H9 (cell line): ENCODE measurements around the gene FARP2. TPM values are rescaled to one million over a fixed set of nuclear protein-coding genes. Genes with fewer than 3 reads are reported as not detected.

ENCODE experiments used
- DNase-seq: peaks from one replicate; pipeline ENCODE4 v3.0.0-alpha.2; 2017
- H2AFZ ChIP-seq: one replicate; pipeline ENCODE4 v1.6.1; 2013; ENCODE audit warnings: mild to moderate bottlenecking, low read length, control low read depth, moderate library complexity
- H2AK5ac ChIP-seq: 2 replicates; pipeline ENCODE4 v1.6.1; 2013; ENCODE audit warnings: low read length, control low read depth, mixed read lengths; ENCODE audit not compliant: insufficient read length
- H2BK120ac ChIP-seq: one replicate; pipeline ENCODE4 v1.6.1; 2013; ENCODE audit warnings: low read depth, mild to moderate bottlenecking, low read length, control low read depth, inconsistent platforms; ENCODE audit not compliant: poor library complexity, severe bottlenecking
- H2BK12ac ChIP-seq: 2 replicates; pipeline ENCODE4 v1.6.1; 2013; ENCODE audit warnings: low read length, control low read depth, mixed read lengths, low read depth; ENCODE audit not compliant: insufficient read length
- H2BK15ac ChIP-seq: 2 replicates; pipeline ENCODE4 v1.6.1; 2013; ENCODE audit warnings: low read depth, low read length, control low read depth
- H2BK20ac ChIP-seq: one replicate; pipeline ENCODE4 v1.6.1; 2013; ENCODE audit warnings: low read depth, mild to moderate bottlenecking, low read length, control low read depth, inconsistent platforms; ENCODE audit not compliant: poor library complexity, severe bottlenecking
- H2BK5ac ChIP-seq: 2 replicates; pipeline ENCODE4 v1.6.1; 2013; ENCODE audit warnings: low read length, control low read depth, mixed read lengths; ENCODE audit not compliant: insufficient read length
- H3K14ac ChIP-seq: 2 replicates; pipeline ENCODE4 v1.6.1; 2013; ENCODE audit warnings: low read length, control low read depth; ENCODE audit not compliant: insufficient read depth
- H3K18ac ChIP-seq: 2 replicates; pipeline ENCODE4 v1.6.1; 2013; ENCODE audit warnings: low read depth, mild to moderate bottlenecking, mixed read lengths, low read length, control low read depth; ENCODE audit not compliant: insufficient read length
- H3K23ac ChIP-seq: 2 replicates; pipeline ENCODE4 v1.6.1; 2013; ENCODE audit warnings: low read length, control low read depth, mixed read lengths, low read depth; ENCODE audit not compliant: insufficient read length
- H3K23me2 ChIP-seq: 2 replicates; pipeline ENCODE4 v1.6.1; 2013; ENCODE audit warnings: low read depth, mild to moderate bottlenecking, mixed read lengths, low read length, control low read depth; ENCODE audit not compliant: insufficient read length, poor library complexity, severe bottlenecking
- H3K27ac ChIP-seq: 2 replicates; pipeline ENCODE4 v1.5.1; 2013; ENCODE audit warnings: low read length, control low read depth, mixed read lengths, low read depth; ENCODE audit not compliant: insufficient read length
- H3K27me3 ChIP-seq: 2 replicates; pipeline ENCODE4 v1.6.1; 2013; ENCODE audit warnings: low read length, control low read depth, inconsistent platforms; ENCODE audit not compliant: insufficient read depth
- H3K4ac ChIP-seq: 2 replicates; pipeline ENCODE4 v1.6.1; 2013; ENCODE audit warnings: low read depth, mild to moderate bottlenecking, control low read depth, inconsistent platforms, low read length, moderate library complexity
- H3K4me1 ChIP-seq: 2 replicates; pipeline ENCODE4 v1.6.1; 2013; ENCODE audit warnings: low read length, control low read depth, inconsistent platforms; ENCODE audit not compliant: insufficient read depth
- H3K4me2 ChIP-seq: 2 replicates; pipeline ENCODE4 v1.6.1; 2013; ENCODE audit warnings: low read length, control low read depth, mixed read lengths; ENCODE audit not compliant: insufficient read length, insufficient read depth
- H3K56ac ChIP-seq: 2 replicates; pipeline ENCODE4 v1.6.1; 2013; ENCODE audit warnings: low read depth, mild to moderate bottlenecking, mixed read lengths, low read length, control low read depth; ENCODE audit not compliant: insufficient read length
- H3K79me1 ChIP-seq: 2 replicates; pipeline ENCODE4 v1.6.1; 2013; ENCODE audit warnings: low read depth, mild to moderate bottlenecking, moderate library complexity, low read length, control low read depth, inconsistent platforms; ENCODE audit not compliant: insufficient read depth, poor library complexity, severe bottlenecking
- H3K79me2 ChIP-seq: 2 replicates; pipeline ENCODE4 v1.6.1; 2013; ENCODE audit warnings: low read length, control low read depth, inconsistent platforms; ENCODE audit not compliant: insufficient read depth
- H3K9ac ChIP-seq: 2 replicates; pipeline ENCODE4 v1.6.1; 2013; ENCODE audit warnings: low read length, control low read depth, mixed read lengths; ENCODE audit not compliant: insufficient read length; ENCODE audit errors: extremely low read depth
- H3K9me3 ChIP-seq: one replicate; pipeline ENCODE4 v1.6.1; 2013; ENCODE audit warnings: low read depth, low read length, inconsistent platforms; ENCODE audit not compliant: control insufficient read depth
- H3T11ph ChIP-seq: one replicate; pipeline ENCODE4 v1.6.1; 2013; ENCODE audit warnings: mild to moderate bottlenecking, low read length, control low read depth, inconsistent platforms
- H4K20me1 ChIP-seq: one replicate; pipeline ENCODE4 v1.6.1; 2013; ENCODE audit not compliant: control insufficient read depth, insufficient read length, insufficient read depth
- H4K5ac ChIP-seq: 2 replicates; pipeline ENCODE4 v1.6.1; 2013; ENCODE audit warnings: low read depth, mild to moderate bottlenecking, mixed read lengths, low read length, control low read depth; ENCODE audit not compliant: insufficient read length
- H4K8ac ChIP-seq: replicated peaks from 2 replicates; pipeline ENCODE4 v1.6.1; 2013; ENCODE audit warnings: low read length, control low read depth, mixed read lengths, low read depth; ENCODE audit not compliant: insufficient read length
- H4K91ac ChIP-seq: 2 replicates; pipeline ENCODE4 v1.6.1; 2013; ENCODE audit warnings: low read depth, mild to moderate bottlenecking, moderate library complexity, mixed read lengths, low read length, control low read depth; ENCODE audit not compliant: insufficient read length
- H3K27ac Mint-ChIP-seq, 3 experiments: 2 replicates in 2 of 3; 3 replicates in 1 of 3; pipeline ENCODE4 v1.8.0; 2020 to 2021; ENCODE audit warnings: mixed read lengths in 3 of 3, mild to moderate bottlenecking in 1 of 3, moderate library complexity in 1 of 3
- H3K27me3 Mint-ChIP-seq: 2 replicates; pipeline ENCODE4 v1.8.0; 2021; ENCODE audit warnings: low read depth, mild to moderate bottlenecking, moderate library complexity, mixed read lengths
- H3K36me3 Mint-ChIP-seq, 3 experiments: 2 replicates in 2 of 3; 3 replicates in 1 of 3; pipeline ENCODE4 v1.8.0; 2020 to 2021; ENCODE audit warnings: low read depth in 3 of 3, mixed read lengths in 3 of 3; ENCODE audit not compliant: insufficient read depth in 1 of 3
- H3K4me1 Mint-ChIP-seq, 2 experiments: 2 replicates each; pipeline ENCODE4 v1.8.0; 2020; ENCODE audit warnings: mixed read lengths in 2 of 2
- H3K4me3 Mint-ChIP-seq, 2 experiments: 2 replicates in 1 of 2; 3 replicates in 1 of 2; pipeline ENCODE4 v1.8.0; 2020 to 2021; ENCODE audit warnings: mild to moderate bottlenecking in 2 of 2, mixed read lengths in 2 of 2, moderate library complexity in 1 of 2
- H3K9me3 Mint-ChIP-seq, 2 experiments: 2 replicates in 1 of 2; 3 replicates in 1 of 2; pipeline ENCODE4 v1.8.0; 2020; ENCODE audit warnings: mild to moderate bottlenecking in 2 of 2, mixed read lengths in 2 of 2, moderate library complexity in 1 of 2
- WGBS: extraction: QIAGEN DNeasy Blood & Tissue Kit; methylation state at CpG from one replicate; pipeline ENCODE4 v1.1.7; 2013; ENCODE audit warnings: missing lambda C conversion rate, low lambda C conversion rate, mixed read lengths; ENCODE audit not compliant: insufficient read length; ENCODE audit errors: extremely low coverage; 5-methylcytosine and 5-hydroxymethylcytosine counted together
- total RNA-seq: library from RNA; stranded (reverse); gene quantifications from 2 replicates; pipeline ENCODE4 v1.2.1, GENCODE V29; 2021
- TF ChIP-seq, protein P1 (sequence below): fragments of 200-600 bp; sonication (generic); conservative IDR thresholded peaks from 3 replicates; pipeline ENCODE4 v1.8.0; 2021; ENCODE audit warnings: antibody characterized with exemption, mild to moderate bottlenecking

The FARP2 gene
- total RNA-seq, 1 experiment from 2014 or later: 33.9 TPM

GRCh38 chr2:241495172-241496002, 139.3 kb downstream of the FARP2 start:
- H2BK20ac ChIP-seq: no peak overlapping the region
- no peak overlapping the region for H3T11ph ChIP-seq
- H3K23me2 ChIP-seq: no peaks in the 10 kb centered on the region
- H3K27ac ChIP-seq: no peak overlapping the region
- H3K56ac ChIP-seq: no peak overlapping the region
- H3K27ac Mint-ChIP-seq: no peak overlapping the region; a peak in 1 of 7 replicates
- H3K9me3 ChIP-seq: no peaks in the 10 kb centered on the region
- no peaks in the 10 kb centered on the region for H3K4me1 ChIP-seq
- H4K20me1 ChIP-seq: no peaks in the 10 kb centered on the region
- no peak overlapping the region for H4K8ac ChIP-seq
- no peak overlapping the region for H3K4me3 Mint-ChIP-seq
- H2AK5ac ChIP-seq: no peak overlapping the region
- no peak overlapping the region for H3K23ac ChIP-seq
- no peaks in the 10 kb centered on the region for H3K79me1 ChIP-seq
- no peak overlapping the region for H3K14ac ChIP-seq
- no CpG with 5 or more reads among the region's 34 CpGs for WGBS
- no peaks in the 10 kb centered on the region for H3K9me3 Mint-ChIP-seq
- peaks cover 2% of the 10 kb centered on the region; the same call in 1 of the 2 replicates for H3K27me3 Mint-ChIP-seq
- H3K4ac ChIP-seq: no peak overlapping the region
- no peaks in the 10 kb centered on the region for H3K27me3 ChIP-seq
- H4K5ac ChIP-seq: no peak overlapping the region
- no peak overlapping the region for H2BK12ac ChIP-seq
- peaks cover 26 to 56% (median 54%) of the 10 kb centered on the region in 3 experiments; a peak in 6 of 7 replicates for H3K36me3 Mint-ChIP-seq
- H3K4me2 ChIP-seq: no peak overlapping the region
- H4K91ac ChIP-seq: no peak overlapping the region
- no peak overlapping the region for H2BK120ac ChIP-seq
- H2BK5ac ChIP-seq: no peak overlapping the region
- H2AFZ ChIP-seq: no peak overlapping the region
- no peak for DNase-seq
- H3K18ac ChIP-seq: no peak overlapping the region
- H3K9ac ChIP-seq: no peak overlapping the region
- H3K4me1 Mint-ChIP-seq: peaks cover 5 to 8% of the 10 kb centered on the region in 2 experiments; a peak in 3 of 4 replicates
- H2BK15ac ChIP-seq: no peak overlapping the region
- TF ChIP-seq, protein P1, sequence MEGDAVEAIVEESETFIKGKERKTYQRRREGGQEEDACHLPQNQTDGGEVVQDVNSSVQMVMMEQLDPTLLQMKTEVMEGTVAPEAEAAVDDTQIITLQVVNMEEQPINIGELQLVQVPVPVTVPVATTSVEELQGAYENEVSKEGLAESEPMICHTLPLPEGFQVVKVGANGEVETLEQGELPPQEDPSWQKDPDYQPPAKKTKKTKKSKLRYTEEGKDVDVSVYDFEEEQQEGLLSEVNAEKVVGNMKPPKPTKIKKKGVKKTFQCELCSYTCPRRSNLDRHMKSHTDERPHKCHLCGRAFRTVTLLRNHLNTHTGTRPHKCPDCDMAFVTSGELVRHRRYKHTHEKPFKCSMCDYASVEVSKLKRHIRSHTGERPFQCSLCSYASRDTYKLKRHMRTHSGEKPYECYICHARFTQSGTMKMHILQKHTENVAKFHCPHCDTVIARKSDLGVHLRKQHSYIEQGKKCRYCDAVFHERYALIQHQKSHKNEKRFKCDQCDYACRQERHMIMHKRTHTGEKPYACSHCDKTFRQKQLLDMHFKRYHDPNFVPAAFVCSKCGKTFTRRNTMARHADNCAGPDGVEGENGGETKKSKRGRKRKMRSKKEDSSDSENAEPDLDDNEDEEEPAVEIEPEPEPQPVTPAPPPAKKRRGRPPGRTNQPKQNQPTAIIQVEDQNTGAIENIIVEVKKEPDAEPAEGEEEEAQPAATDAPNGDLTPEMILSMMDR: no peak
- H3K79me2 ChIP-seq: no peaks in the 10 kb centered on the region
